ENCODE data around the gene ZBTB14.

ZBTB14 gene

GRCh38 chr18:5300476-5301010, 5.0 kb upstream of the ZBTB14 start:
- no peak overlapping the region for H2AFZ ChIP-seq (ENCODE audit: low read depth)
- no peak overlapping the region for H3K9ac ChIP-seq
- H3K36me3 ChIP-seq (ENCODE audit: insufficient read depth): no peaks in the 10 kb centered on the region
- no peak overlapping the region for H3K4me3 ChIP-seq (IDR thresholded peaks at IDR 0.05; ENCODE audit: insufficient read depth, low read depth, low read length)
- H3K4me2 ChIP-seq: no peak overlapping the region
- H3K27ac ChIP-seq: no peak overlapping the region
- H3K4me1 ChIP-seq (ENCODE audit: low read depth, poor library complexity, severe bottlenecking): peaks cover 10% of the 10 kb centered on the region
- H4K20me1 ChIP-seq (ENCODE audit: insufficient read depth): no peaks in the 10 kb centered on the region
- H3K79me2 ChIP-seq (ENCODE audit: insufficient read depth, low read depth): no peaks in the 10 kb centered on the region
- no peak for TF ChIP-seq CTCF (conservative IDR thresholded peaks at IDR 0.05; ENCODE audit: low read depth, low read length)
- H3K27me3 ChIP-seq (ENCODE audit: insufficient read depth, low read depth): no peaks in the 10 kb centered on the region

- Histone ChIP-seq H3K4me2 (no peak overlapping the region), H3K27me3 (ENCODE audit: insufficient read depth, low read depth) (no peaks in the 10 kb centered on the region), H4K20me1 (ENCODE audit: insufficient read depth) (no peaks in the 10 kb centered on the region), H2AFZ (ENCODE audit: low read depth) (no peak overlapping the region), H3K79me2 (ENCODE audit: insufficient read depth, low read depth) (peaks cover 5% of the 10 kb centered on the region; the same call in 1 of the 2 replicates), H3K9ac (no peak overlapping the region), H3K27ac (no peak overlapping the region), H3K36me3 (ENCODE audit: insufficient read depth) (no peaks in the 10 kb centered on the region), H3K4me1 (ENCODE audit: low read depth, poor library complexity, severe bottlenecking) (peaks cover 16% of the 10 kb centered on the region), H3K4me3 (IDR thresholded peaks at IDR 0.05; ENCODE audit: insufficient read depth, low read depth, low read length) (no peak overlapping the region)
- TF ChIP-seq CTCF (conservative IDR thresholded peaks at IDR 0.05; ENCODE audit: low read depth, low read length): no peak
Measured at GRCh38 chr18:5298156-5298852, 2.8 kb upstream of the ZBTB14 start.

- Histone ChIP-seq H3K4me2 (peak overlapping the region; percentile 49), H4K20me1 (ENCODE audit: insufficient read depth) (no peaks in the 10 kb centered on the region), H3K4me3 (IDR thresholded peaks at IDR 0.05; ENCODE audit: insufficient read depth, low read depth, low read length) (no peak overlapping the region), H3K79me2 (ENCODE audit: insufficient read depth, low read depth) (peaks cover 11% of the 10 kb centered on the region; the same call in 1 of the 2 replicates), H3K27me3 (ENCODE audit: insufficient read depth, low read depth) (no peaks in the 10 kb centered on the region), H3K27ac (0 out of 2 replicates have a peak overlapping the region, but pooled peaks have one; percentile 97), H3K4me1 (ENCODE audit: low read depth, poor library complexity, severe bottlenecking) (peaks cover 16% of the 10 kb centered on the region), H2AFZ (ENCODE audit: low read depth) (peak overlapping the region; percentile 68; the same call in 1 of the 2 replicates), H3K9ac (no peak overlapping the region), H3K36me3 (ENCODE audit: insufficient read depth) (no peaks in the 10 kb centered on the region)
- no peak for TF ChIP-seq CTCF (conservative IDR thresholded peaks at IDR 0.05; ENCODE audit: low read depth, low read length)
Measured at GRCh38 chr18:5297597-5297996, 2.1 kb upstream of the ZBTB14 start.

- peaks cover 11% of the 10 kb centered on the region; the same call in 1 of the 2 replicates for H3K79me2 ChIP-seq (ENCODE audit: insufficient read depth, low read depth)
- H3K27ac ChIP-seq: peak overlapping the region; percentile 97
- H4K20me1 ChIP-seq (ENCODE audit: insufficient read depth): no peaks in the 10 kb centered on the region
- peaks cover 4% of the 10 kb centered on the region; the same call in 1 of the 2 replicates for H3K36me3 ChIP-seq (ENCODE audit: insufficient read depth)
- H3K27me3 ChIP-seq (ENCODE audit: insufficient read depth, low read depth): no peaks in the 10 kb centered on the region
- TF ChIP-seq CTCF (conservative IDR thresholded peaks at IDR 0.05; ENCODE audit: low read depth, low read length): no peak
- H3K9ac ChIP-seq: peak overlapping the region; percentile 91
- H3K4me2 ChIP-seq: peak overlapping the region; percentile 49
- H3K4me1 ChIP-seq (ENCODE audit: low read depth, poor library complexity, severe bottlenecking): peaks cover 16% of the 10 kb centered on the region
- H2AFZ ChIP-seq (ENCODE audit: low read depth): peak overlapping the region; percentile 68
- H3K4me3 ChIP-seq (IDR thresholded peaks at IDR 0.05; ENCODE audit: insufficient read depth, low read depth, low read length): no peak overlapping the region
Measured at GRCh38 chr18:5296706-5297320, 1.3 kb upstream of the ZBTB14 start.

All from KMS-11 (cell line).